Left forelimb (tissue), 1 donor: Measurements from ENCODE around the gene CNKSR3.
"Not testable (repeated sequence)": the region's sequence is repeated elsewhere in the genome, so short reads cannot be mapped to it uniquely, and the experiment has no call there.

Experiments used
- DNase-seq: peaks from one replicate; pipeline ENCODE4 v3.0.0-alpha.2; 2018; ENCODE audit warnings: low spot score

CNKSR3 gene

GRCh38 chr6:154528310-154528915 lies 17.9 kb upstream of the CNKSR3 start:
- no peak for DNase-seq

- DNase-seq = no peak
These were observed 16.5 kb upstream of the CNKSR3 start for GRCh38 chr6:154526996-154527395.

- no peak for DNase-seq
These were observed 12.1 kb upstream of the CNKSR3 start for GRCh38 chr6:154522576-154522975.

GRCh38 chr6:154521412-154521811 lies 10.9 kb upstream of the CNKSR3 start:
- no peak for DNase-seq

- no peak for DNase-seq
These were observed 9.8 kb upstream of the CNKSR3 start for GRCh38 chr6:154520280-154520679.

- DNase-seq = no peak
These were observed 7.9 kb upstream of the CNKSR3 start for GRCh38 chr6:154518396-154518795.

GRCh38 chr6:154516276-154516675 lies 5.8 kb upstream of the CNKSR3 start:
- no peak for DNase-seq

- DNase-seq = no peak
These were observed 5.3 kb upstream of the CNKSR3 start for GRCh38 chr6:154515826-154516225.

- not testable (repeated sequence) for DNase-seq
These were observed 4.6 kb upstream of the CNKSR3 start for GRCh38 chr6:154515076-154515475.

GRCh38 chr6:154514481-154514880 lies 4.0 kb upstream of the CNKSR3 start:
- no peak for DNase-seq

GRCh38 chr6:154513601-154514320 lies 3.3 kb upstream of the CNKSR3 start:
- DNase-seq = no peak

GRCh38 chr6:154512201-154512600 lies 1.7 kb upstream of the CNKSR3 start:
- DNase-seq = no peak

GRCh38 chr6:154511791-154512190 lies 1.3 kb upstream of the CNKSR3 start:
- no peak for DNase-seq

GRCh38 chr6:154509421-154510143 lies 903 bp downstream of the CNKSR3 start:
- peak; percentile 72 for DNase-seq

GRCh38 chr6:154508573-154509375 lies 1.7 kb downstream of the CNKSR3 start:
- DNase-seq = no peak

- DNase-seq = no peak
These were observed 3.2 kb downstream of the CNKSR3 start for GRCh38 chr6:154506991-154507898.

- no peak for DNase-seq
These were observed 3.9 kb downstream of the CNKSR3 start for GRCh38 chr6:154506582-154506981.

- no peak for DNase-seq
These were observed 4.4 kb downstream of the CNKSR3 start for GRCh38 chr6:154506108-154506507.

- no peak for DNase-seq
These were observed 5.5 kb downstream of the CNKSR3 start for GRCh38 chr6:154504865-154505449.

- DNase-seq = no peak
These were observed 6.4 kb downstream of the CNKSR3 start for GRCh38 chr6:154504102-154504501.

- DNase-seq = no peak
These were observed 6.8 kb downstream of the CNKSR3 start for GRCh38 chr6:154503658-154504057.
